OCI-LY7 (cell line): ENCODE data around the gene NAV2. TPM values are rescaled to one million over a fixed set of nuclear protein-coding genes. Genes with fewer than 3 reads are reported as not detected.

Experiments used
- BruUV-seq: library from RNA; stranded (reverse); fragments of 400-500 nt; replicated peaks from 2 replicates; lab custom pipeline; 2021; lab: Mats Ljungman, UMichigan
- CTCF ChIA-PET: fragments of 300-600 bp; sonication (Branson Sonifier 250); formaldehyde crosslinking; loops from one replicate; lab custom pipeline; 2022; ENCODE audit warnings: antibody characterized with exemption; ENCODE audit not compliant: unreplicated experiment; lab: Charles Lee
- POLR2A ChIA-PET: fragments of 300-600 bp; sonication (Branson Sonifier 250); formaldehyde crosslinking; loops from one replicate; lab custom pipeline; 2022; ENCODE audit warnings: antibody characterized with exemption; lab: Charles Lee
- DNase-seq: peaks from one replicate; pipeline ENCODE4 v3.0.0-alpha.2; 2015; ENCODE audit warnings: low spot score
- H2AFZ ChIP-seq: fragments of 200-600 bp; sonication (generic), shearing (Covaris generic); 2 replicates; pipeline ENCODE4 v1.6.1; 2014; ENCODE audit warnings: mild to moderate bottlenecking, antibody characterized with exemption, low read length, moderate library complexity
- H3K27ac ChIP-seq: fragments of 200-600 bp; sonication (generic); 2 replicates; pipeline ENCODE4 v1.5.1; 2014; ENCODE audit warnings: mixed run types, low read depth, mild to moderate bottlenecking, moderate library complexity, low read length, inconsistent platforms; ENCODE audit not compliant: poor library complexity, severe bottlenecking
- H3K36me3 ChIP-seq: fragments of 200-600 bp; sonication (generic); 2 replicates; pipeline ENCODE4 v1.6.1; 2014; ENCODE audit warnings: mild to moderate bottlenecking, antibody characterized with exemption, low read length, moderate library complexity, mixed read lengths; ENCODE audit not compliant: insufficient read depth
- H3K4me1 ChIP-seq: fragments of 200-600 bp; sonication (generic); 2 replicates; pipeline ENCODE4 v1.5.1; 2014; ENCODE audit warnings: mild to moderate bottlenecking, low read length; ENCODE audit not compliant: insufficient read depth, poor library complexity, severe bottlenecking
- H3K4me2 ChIP-seq: fragments of 200-600 bp; sonication (generic); 2 replicates; pipeline ENCODE4 v1.6.1; 2014; ENCODE audit warnings: mild to moderate bottlenecking, low read length
- H3K4me3 ChIP-seq: fragments of 200-600 bp; sonication (generic); 2 replicates; pipeline ENCODE4 v1.5.1; 2014; ENCODE audit warnings: mild to moderate bottlenecking, low read depth, low read length; ENCODE audit not compliant: poor library complexity, severe bottlenecking
- H3K79me2 ChIP-seq: fragments of 200-600 bp; sonication (generic); 2 replicates; pipeline ENCODE4 v1.6.1; 2016; ENCODE audit warnings: low read depth, mild to moderate bottlenecking, low read length, moderate library complexity, mixed read lengths; ENCODE audit not compliant: insufficient read depth
- H3K9me2 ChIP-seq: fragments of 200-600 bp; sonication (generic); 2 replicates; pipeline ENCODE4 v1.6.1; 2016; ENCODE audit warnings: mild to moderate bottlenecking, low read length, mixed read lengths; ENCODE audit not compliant: insufficient read depth
- H3K9me3 ChIP-seq: fragments of 200-600 bp; sonication (generic); 2 replicates; pipeline ENCODE4 v1.6.1; 2014; ENCODE audit warnings: mild to moderate bottlenecking, mixed run types, low read length, mixed read lengths
- H4K20me1 ChIP-seq: fragments of 200-600 bp; sonication (generic); 2 replicates; pipeline ENCODE4 v1.6.1; 2014; ENCODE audit warnings: mild to moderate bottlenecking, antibody characterized with exemption, low read length, moderate library complexity, mixed read lengths; ENCODE audit not compliant: insufficient read depth
- EZH2phosphoT487 ChIP-seq: fragments of 200-600 bp; sonication (generic); IDR thresholded peaks from 2 replicates; pipeline ENCODE4 v1.6.1; 2018; ENCODE audit warnings: low read depth, borderline replicate concordance, mild to moderate bottlenecking, mixed run types, antibody characterized with exemption, low read length, moderate library complexity, mixed read lengths
- intact Hi-C: fragments of 100-400 bp; cut with micrococcal nuclease; formaldehyde crosslinking; loops from one replicate; pipeline ENCODE4 v1.10.0; 2022; ENCODE audit not compliant: unreplicated experiment
- total RNA-seq, 2 experiments: library from RNA; depleted of rRNA in 1 of 2; stranded (reverse); fragments of >200 nt in 1 of 2; shearing (Covaris generic) in 1 of 2; gene quantifications; 2 replicates each; pipeline ENCODE4 v1.2.3, GENCODE V29; 2014 to 2022
- TF ChIP-seq, protein P1 (sequence below): fragments of 200-600 bp; sonication (generic); conservative IDR thresholded peaks from 2 replicates; pipeline ENCODE4 v1.5.1; 2014; ENCODE audit warnings: mild to moderate bottlenecking, antibody characterized with exemption, low read length, moderate library complexity, mixed read lengths

The NAV2 gene
- total RNA-seq, 2 experiments from 2014 or later: 0.06 to 0.68 TPM

DNA sequence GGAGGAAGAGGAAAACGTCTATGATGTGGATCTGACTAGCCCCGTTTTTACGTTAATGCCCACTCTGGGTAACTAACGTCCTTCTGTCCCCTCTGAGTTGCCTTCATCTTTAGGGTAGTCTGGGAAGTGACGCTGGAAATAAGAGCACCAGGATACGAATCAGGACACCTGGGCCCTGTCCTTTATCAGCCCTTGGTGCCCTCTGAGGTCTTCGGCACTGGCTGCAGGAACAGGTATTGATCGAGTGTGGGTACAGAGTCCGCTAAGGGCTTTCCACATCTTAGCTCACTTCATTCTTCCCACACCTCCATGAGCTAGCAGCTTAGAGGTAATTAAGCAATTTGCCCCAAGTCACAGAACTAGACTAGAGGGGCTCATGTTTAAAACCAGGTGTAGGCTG, 223.8 kb downstream of the NAV2 start:
- CTCF ChIA-PET: no interaction called here
- Histone ChIP-seq H3K9me2 (no peaks in the 10 kb centered on the region), H3K9me3 (no peaks in the 10 kb centered on the region), H2AFZ (no peak overlapping the region), H3K36me3 (no peaks in the 10 kb centered on the region), H3K4me2 (no peak overlapping the region), H3K27ac (no peak overlapping the region), H3K4me1 (no peaks in the 10 kb centered on the region), H3K4me3 (no peak overlapping the region), H3K79me2 (no peaks in the 10 kb centered on the region), H4K20me1 (no peaks in the 10 kb centered on the region)
- BruUV-seq: no TSS peak
- intact Hi-C loops: loop anchor here (10.0 kb wide), 1 partner anchor 418 kb away; no protein-coding TSS in a partner anchor
- POLR2A ChIA-PET: interaction anchor here (0.7 kb wide), 1 partner anchor 13 kb away, joined by 3 read pairs; no protein-coding TSS in a partner anchor
- DNase-seq: no peak
- no peak for TF ChIP-seq EZH2phosphoT487
- TF ChIP-seq, protein P1, sequence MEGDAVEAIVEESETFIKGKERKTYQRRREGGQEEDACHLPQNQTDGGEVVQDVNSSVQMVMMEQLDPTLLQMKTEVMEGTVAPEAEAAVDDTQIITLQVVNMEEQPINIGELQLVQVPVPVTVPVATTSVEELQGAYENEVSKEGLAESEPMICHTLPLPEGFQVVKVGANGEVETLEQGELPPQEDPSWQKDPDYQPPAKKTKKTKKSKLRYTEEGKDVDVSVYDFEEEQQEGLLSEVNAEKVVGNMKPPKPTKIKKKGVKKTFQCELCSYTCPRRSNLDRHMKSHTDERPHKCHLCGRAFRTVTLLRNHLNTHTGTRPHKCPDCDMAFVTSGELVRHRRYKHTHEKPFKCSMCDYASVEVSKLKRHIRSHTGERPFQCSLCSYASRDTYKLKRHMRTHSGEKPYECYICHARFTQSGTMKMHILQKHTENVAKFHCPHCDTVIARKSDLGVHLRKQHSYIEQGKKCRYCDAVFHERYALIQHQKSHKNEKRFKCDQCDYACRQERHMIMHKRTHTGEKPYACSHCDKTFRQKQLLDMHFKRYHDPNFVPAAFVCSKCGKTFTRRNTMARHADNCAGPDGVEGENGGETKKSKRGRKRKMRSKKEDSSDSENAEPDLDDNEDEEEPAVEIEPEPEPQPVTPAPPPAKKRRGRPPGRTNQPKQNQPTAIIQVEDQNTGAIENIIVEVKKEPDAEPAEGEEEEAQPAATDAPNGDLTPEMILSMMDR: no peak

DNA sequence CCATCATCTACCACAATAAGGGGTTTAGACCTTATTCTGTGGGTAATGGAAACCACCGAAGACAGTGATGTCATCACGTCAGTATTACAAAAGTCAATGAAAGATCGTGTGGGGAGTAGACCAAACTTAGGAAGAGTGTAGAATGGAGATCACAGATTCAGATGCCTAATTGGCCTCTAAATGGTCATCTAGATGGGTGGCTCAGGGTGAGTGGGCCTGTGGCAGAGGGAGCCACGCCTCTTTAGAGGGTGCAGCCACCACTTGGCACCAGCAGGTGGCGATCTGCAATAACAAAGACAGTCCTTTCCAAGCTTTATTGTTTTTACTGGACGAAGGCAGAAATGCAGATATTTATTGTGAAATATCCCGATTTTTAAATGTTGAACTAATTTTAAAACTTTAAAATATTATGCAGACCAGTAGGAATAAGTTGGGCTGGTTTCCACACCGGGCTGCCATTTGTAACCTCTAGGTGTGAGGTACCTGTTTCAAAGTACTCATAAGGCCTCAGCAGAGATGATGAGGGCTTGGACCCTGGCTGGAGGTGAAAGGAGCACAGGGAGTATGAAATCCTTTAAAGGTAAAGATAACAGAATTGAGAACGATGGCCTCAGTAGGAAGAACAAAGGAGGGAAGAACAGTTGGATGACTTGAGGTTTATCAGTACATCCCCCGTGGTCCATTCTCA, 225.7 kb downstream of the NAV2 start:
- POLR2A ChIA-PET: no interaction called here
- intact Hi-C loops: loop anchor here (1.0 to 10.0 kb wide), 3 partner anchors 172 to 416 kb away; no protein-coding TSS in a partner anchor
- Histone ChIP-seq H3K4me2 (no peak overlapping the region), H3K4me3 (no peak overlapping the region), H3K79me2 (no peaks in the 10 kb centered on the region), H2AFZ (no peak overlapping the region), H3K36me3 (no peaks in the 10 kb centered on the region), H3K9me2 (no peaks in the 10 kb centered on the region), H3K27ac (no peak overlapping the region), H4K20me1 (no peaks in the 10 kb centered on the region), H3K9me3 (no peaks in the 10 kb centered on the region), H3K4me1 (no peaks in the 10 kb centered on the region)
- BruUV-seq: no TSS peak
- TF ChIP-seq, protein P1: peak; percentile 91
- TF ChIP-seq EZH2phosphoT487: no peak
- CTCF ChIA-PET: no interaction called here
- DNase-seq: peak; percentile 42

DNA sequence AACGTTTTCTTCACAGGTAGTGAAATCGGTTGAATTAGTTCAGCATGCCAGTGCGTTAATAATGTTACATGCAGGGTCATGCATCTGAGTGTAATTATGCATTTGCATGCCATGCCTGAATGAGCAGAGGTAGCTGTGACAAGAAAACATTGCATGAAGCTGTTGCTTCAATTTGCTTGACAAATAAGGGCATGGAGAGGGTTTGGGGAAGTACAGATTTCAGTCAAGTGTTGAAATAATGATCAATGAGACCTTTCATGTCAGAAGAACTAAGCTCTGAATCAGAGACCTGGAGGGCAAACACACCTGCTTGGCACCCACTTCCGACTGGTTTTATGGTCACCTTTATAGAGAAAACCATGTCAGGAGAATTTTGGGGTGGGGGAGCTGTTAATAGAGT, 226.2 kb downstream of the NAV2 start:
- no peak for DNase-seq
- POLR2A ChIA-PET: interaction anchor here (0.5 kb wide), 1 partner anchor 1401 kb away, joined by 5 read pairs; no protein-coding TSS in a partner anchor
- H3K27ac ChIP-seq: no peak overlapping the region
- no peak overlapping the region for H3K4me3 ChIP-seq
- TF ChIP-seq, protein P1: no peak
- TF ChIP-seq EZH2phosphoT487: no peak
- no TSS peak for BruUV-seq
- intact Hi-C loops: loop anchor here (1.0 to 10.0 kb wide), 3 partner anchors 172 to 416 kb away; no protein-coding TSS in a partner anchor
- CTCF ChIA-PET: interaction anchor here (0.7 kb wide), 1 partner anchor 16 kb away, joined by 3 read pairs; no protein-coding TSS in a partner anchor
- H3K4me2 ChIP-seq: no peak overlapping the region
- no peaks in the 10 kb centered on the region for H3K36me3 ChIP-seq
- H3K9me2 ChIP-seq: no peaks in the 10 kb centered on the region
- H3K79me2 ChIP-seq: no peaks in the 10 kb centered on the region
- no peaks in the 10 kb centered on the region for H3K9me3 ChIP-seq
- H4K20me1 ChIP-seq: no peaks in the 10 kb centered on the region
- H2AFZ ChIP-seq: no peak overlapping the region
- no peaks in the 10 kb centered on the region for H3K4me1 ChIP-seq
